8988T (cell line): ENCODE results near the gene CKAP2.
"Not testable (repeated sequence)": the region's sequence is repeated elsewhere in the genome, so short reads cannot be mapped to it uniquely, and the experiment has no call there.

Source experiments
- DNase-seq: peaks from one replicate; pipeline ENCODE4 v3.0.0; 2011

CKAP2 gene

DNA sequence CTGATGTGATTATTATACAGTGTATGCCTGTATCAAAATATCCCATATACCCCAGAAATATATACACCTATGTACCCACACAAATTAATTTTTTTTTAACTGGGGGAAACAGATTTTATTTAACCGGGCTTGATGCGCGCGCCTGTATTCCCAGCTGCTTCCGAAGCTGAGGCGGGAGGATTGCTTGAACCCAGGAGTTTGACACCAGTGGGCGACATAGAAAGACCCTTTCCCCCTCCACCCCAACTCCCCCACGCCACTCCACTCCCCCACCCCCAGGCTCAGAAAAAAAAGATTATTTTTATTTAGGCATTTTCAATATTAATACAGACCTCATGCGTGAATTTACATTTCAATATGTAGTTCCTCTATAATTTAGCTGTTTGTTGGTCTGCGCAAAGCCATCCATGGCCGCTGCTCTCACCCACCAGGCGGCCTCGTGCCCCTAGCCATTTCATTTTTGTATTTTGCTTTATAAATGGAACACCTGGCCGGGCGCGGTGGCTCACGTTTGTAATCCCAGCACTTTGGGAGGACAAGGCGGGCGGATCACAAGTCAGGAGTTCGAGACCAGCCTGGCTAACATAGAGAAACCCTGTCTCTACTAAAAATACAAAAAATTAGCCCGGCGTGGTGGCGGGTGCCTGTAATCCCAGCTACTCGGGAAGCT lies 4.0 kb upstream of the CKAP2 start:
- no peak for DNase-seq

GRCh38 chr13:52452470-52452869 lies 2.8 kb upstream of the CKAP2 start:
- DNase-seq = no peak

DNA sequence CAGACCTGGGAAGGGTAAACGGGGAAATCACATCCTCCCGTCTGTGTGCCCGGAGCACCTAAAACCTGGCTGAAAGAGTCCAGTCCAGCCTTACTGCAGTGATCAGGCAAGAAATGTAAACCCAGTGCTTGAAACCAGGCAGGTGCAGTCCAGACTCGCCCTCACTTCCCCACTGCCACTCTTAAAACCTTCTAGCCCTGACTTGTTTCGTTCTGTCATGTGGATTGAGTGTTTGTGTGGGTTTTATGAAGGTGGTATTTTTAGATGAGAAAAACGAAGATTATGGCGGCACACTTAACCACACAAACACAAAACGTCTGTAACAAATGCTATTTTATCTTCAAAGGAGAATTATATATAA lies 839 bp upstream of the CKAP2 start:
- DNase-seq = no peak

- peak; percentile 51 for DNase-seq
These were observed 381 bp downstream of the CKAP2 start for GRCh38 chr13:52455677-52456041.

DNA sequence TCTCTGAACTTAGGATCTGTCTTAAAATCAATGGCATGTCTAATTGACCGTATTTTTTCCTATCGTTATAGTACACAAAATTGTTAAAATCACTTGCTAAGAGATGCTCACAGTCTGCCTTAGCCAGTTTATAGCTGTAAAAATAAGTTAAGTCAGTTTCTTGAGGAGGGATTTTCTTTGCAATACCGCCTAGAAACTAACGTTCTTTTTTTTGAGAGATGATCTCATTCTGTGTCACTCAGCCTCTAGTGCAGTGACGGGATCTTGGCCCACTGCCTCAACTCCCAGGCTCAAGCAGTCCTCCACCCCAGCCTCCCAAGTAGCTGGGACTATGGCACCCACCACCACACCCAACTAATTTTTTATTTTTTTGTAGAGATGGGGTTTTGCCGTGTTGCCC lies 4.4 kb downstream of the CKAP2 start:
- DNase-seq = no peak

DNA sequence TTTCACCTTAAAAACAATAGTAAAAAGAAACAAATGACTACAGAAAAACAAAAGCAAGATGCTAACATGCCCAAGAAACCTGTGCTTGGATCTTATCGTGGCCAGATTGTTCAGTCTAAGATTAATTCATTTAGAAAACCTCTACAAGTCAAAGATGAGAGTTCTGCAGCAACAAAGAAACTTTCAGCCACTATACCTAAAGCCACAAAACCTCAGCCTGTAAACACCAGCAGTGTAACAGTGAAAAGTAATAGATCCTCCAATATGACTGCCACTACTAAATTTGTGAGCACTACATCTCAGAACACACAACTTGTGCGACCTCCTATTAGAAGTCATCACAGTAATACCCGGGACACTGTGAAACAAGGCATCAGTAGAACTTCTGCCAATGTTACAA lies 6.0 kb downstream of the CKAP2 start:
- DNase-seq = no peak

GRCh38 chr13:52463526-52463925 lies 8.2 kb downstream of the CKAP2 start:
- DNase-seq = no peak

DNA sequence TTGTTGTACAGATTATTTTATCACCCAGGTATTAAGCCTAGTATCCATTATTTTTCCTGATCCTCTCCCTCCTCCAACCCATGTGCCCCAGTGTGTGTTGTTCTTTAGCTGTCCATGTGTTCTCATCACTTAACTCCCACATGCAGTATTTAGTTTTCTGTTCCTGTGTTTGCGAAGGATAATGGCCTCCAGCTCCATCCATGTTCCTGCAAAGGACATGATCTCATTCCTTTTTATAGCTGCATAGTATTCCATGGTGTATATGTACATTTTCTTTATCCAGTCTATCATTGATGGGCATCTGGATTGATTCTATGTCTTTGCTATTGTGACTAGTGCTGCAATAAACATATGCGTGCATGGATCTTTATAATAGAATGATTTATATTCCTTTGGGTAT lies 13.2 kb downstream of the CKAP2 start:
- not testable (repeated sequence) for DNase-seq

DNA sequence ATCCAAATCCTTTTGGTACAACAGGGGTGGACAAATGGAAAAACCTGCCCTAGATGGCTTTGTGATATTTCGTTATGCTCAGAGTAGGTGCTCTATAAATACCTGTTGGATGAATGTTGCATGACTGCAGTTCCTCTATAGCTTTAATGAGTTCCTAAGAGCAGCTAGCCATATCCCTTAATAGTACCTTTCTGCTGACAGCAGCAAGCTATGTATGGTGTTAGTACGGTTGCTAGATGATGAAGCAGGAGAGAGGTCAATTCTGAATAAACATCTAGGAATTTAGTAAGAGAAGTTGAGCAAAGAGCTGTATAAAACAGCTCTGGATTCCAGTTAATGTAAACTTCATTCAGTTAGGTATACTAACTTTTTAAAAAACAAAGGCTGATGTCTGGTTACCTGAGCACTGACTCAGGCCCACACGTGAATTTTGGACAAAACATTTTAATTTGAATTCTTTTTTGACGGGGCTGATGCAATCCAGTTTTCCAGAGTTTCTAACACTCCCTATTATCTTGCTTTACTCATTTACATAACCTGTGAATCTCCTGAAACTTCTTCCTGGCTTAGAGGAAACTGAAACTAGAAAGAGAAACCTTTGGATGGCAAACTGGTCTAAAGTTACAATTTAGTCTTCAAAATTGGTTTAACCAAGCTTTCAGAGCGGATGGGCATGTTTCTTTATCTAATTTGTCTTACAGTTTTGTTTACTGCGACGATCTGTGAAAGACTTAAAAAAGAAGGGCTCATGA lies 25.6 kb downstream of the CKAP2 start:
- DNase-seq = not testable (repeated sequence)

DNA sequence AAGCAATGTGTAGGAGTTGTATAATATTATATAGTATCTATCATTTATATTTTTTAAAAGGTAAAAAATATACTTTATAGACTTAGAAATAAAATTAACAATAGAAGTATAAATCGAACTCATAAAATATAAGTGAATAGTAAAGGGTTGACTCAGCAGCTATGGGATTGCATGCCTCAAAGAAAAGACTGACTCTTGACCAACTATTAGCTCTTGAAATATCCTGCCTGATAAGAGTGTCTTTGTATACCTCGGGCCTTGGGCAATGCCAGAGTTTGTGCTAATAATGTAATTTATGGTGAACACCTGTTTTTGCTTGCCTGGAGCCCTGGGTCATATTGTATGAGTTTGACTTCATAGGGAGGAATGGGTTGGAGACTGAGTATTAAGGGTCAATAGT lies 31.8 kb downstream of the CKAP2 start:
- DNase-seq = not testable (repeated sequence)

GRCh38 chr13:52488763-52489162 lies 33.5 kb downstream of the CKAP2 start:
- DNase-seq = not testable (repeated sequence)

DNA sequence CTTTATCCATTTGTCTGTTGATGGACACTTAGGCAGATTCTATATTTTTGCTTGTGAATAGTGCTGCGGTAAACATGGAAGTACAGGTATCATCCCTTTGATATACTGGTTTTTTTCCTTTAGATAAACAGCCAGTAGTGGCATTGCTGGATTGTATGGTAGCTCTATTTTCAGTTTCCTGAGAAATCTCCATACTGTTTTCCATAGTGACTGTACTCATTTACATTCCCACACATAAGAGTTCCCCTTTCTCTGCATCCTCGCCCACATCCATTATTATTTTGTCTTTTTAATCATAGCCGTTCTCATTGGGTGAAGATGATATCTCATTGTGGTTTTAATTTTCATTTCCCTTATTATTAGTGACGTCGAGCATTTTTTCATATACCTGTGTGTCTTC lies 35.7 kb downstream of the CKAP2 start:
- not testable (repeated sequence) for DNase-seq

- not testable (repeated sequence) for DNase-seq
These were observed 39.0 kb downstream of the CKAP2 start for GRCh38 chr13:52494241-52494640.

GRCh38 chr13:52497979-52498378 lies 42.7 kb downstream of the CKAP2 start:
- not testable (repeated sequence) for DNase-seq

- not testable (repeated sequence) for DNase-seq
These were observed 47.0 kb downstream of the CKAP2 start for GRCh38 chr13:52502277-52502676.

DNA sequence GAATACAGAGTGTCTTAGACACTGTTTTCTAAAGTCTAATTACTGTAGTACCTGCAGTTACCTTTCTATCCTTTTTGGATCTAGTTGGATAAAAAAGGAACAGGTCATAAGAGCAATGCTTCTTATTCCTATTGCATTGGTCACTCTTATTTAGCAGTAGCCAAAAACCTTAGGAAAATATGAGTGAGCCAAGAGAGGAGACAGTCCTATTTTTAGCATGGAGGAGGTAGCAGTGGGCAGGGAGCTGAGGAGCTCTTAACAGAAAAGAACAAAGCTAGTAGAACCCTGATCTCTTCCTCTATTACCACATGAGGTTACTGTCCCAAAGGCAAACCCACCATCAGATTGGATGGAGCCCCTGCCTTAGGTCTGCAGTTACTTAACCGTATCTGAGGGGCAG lies 50.6 kb downstream of the CKAP2 start:
- not testable (repeated sequence) for DNase-seq

DNA sequence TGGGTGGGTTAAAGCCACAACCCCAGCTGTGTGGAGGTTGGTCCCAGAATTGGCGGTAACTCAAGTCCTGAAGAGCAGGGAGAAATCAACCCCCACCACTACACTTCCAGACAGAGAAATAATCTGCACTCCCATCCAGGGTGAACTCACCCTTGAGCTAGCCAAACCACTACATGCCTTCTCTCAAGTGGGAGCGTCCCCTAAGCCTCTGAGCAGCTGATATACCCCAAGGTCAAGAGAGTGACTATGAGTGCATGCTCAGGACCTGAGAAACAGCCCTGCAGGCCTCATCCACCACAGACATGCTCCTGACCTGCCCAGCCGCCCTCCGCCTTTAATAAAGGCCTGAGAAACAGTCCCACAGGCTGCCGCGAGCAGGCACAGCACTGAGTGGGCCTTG lies 54.3 kb downstream of the CKAP2 start:
- not testable (repeated sequence) for DNase-seq

DNA sequence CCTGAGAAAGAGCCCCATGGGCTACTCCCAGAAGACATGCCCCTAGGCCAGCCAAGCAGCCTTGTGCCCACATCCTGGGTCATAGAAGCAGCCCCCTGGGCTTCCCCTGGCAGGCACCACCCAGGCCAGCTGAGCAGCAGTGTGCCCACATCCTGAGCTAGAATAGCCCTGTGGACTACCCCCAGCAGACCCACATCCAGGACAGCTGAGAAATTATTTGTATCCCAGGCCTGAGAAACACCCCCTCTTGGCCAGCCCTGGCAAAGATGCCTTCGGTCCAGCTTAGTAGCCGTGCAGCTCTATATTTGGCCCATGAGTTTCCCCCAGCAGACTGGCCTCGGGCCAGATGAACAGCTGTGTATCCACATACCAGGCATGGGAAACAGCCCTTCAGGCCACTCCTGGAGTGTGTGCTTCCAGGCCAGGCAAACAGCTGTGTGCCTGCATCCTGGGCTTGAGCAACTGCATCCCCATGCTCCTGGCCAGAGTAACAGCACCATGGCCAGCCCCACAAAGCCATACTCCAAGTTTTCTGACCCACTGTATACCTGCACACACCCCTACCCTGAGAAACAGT lies 55.0 kb downstream of the CKAP2 start:
- not testable (repeated sequence) for DNase-seq

DNA sequence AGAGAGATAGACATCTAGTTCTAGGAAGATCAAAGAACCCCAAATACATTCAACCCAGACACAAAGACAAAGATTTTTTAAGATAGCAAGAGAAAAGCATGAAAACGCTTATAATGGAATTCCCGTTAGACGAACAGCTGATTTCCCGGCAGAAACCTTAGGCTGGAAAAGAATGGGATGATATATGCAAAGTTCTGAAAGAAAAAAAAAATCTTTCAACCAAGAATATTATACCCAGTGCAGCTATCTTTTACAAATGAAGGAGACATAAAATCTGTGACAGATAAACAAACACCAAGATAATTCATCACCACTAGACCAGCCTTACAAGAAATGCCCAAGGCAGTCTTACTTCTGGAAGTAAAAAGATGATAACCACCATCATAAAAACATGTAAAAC lies 56.3 kb downstream of the CKAP2 start:
- not testable (repeated sequence) for DNase-seq

- DNase-seq = not testable (repeated sequence)
These were observed 58.8 kb downstream of the CKAP2 start for GRCh38 chr13:52513957-52514596.

GRCh38 chr13:52523323-52523722 lies 68.0 kb downstream of the CKAP2 start:
- DNase-seq = not testable (repeated sequence)
